C4-2B (cell line): ENCODE measurements around the gene KRT4.

ENCODE experiments used
- ZFX ChIP-seq: fragments of 450-650 bp; IDR thresholded peaks from 2 replicates; pipeline ENCODE4 v1.6.1; 2017
- TF ChIP-seq, protein P1 (sequence below): fragments of 450-650 bp; conservative IDR thresholded peaks from 2 replicates; pipeline ENCODE4 v1.5.1; 2017; ENCODE audit warnings: mild to moderate bottlenecking

DNA sequence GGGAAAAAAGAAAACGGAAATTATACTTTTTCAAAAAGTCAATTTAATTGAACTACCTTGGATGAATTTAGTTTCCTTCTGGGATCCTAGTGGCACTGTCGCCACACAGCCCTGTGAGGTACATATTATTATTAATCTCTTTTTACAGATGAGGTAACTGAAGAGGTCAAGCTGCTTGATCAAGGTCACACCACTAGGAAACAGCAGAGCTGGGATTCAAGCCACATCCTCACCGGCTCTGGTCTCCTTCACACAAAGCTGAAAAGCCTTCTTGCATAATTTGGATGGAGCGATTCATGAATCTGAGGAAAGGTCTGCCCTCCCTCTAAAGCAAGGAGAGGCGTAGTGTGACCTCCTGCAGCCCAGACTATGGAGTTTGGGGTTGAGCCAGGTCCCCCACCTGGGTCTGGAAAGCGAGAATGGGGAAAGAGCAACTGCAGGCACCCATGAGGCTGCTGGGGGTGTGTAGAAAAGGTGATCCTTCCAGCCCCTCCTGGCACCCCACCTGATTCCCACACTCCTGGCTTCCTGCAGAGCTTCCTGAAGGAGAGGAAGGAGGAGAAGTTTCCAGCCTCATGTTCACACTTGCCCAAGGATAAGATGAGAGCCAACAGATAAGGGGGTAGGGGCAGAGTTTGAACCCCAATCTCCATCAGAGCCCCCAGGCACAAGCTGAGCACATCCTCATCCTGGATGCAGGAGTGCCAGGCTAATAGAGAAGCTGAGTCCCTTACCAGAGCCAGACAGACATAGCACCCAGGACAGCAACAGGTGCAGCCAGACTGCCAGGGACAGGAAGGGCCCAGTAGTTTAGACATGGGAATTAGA lies 24.1 kb upstream of the KRT4 start:
- TF ChIP-seq, protein P1, sequence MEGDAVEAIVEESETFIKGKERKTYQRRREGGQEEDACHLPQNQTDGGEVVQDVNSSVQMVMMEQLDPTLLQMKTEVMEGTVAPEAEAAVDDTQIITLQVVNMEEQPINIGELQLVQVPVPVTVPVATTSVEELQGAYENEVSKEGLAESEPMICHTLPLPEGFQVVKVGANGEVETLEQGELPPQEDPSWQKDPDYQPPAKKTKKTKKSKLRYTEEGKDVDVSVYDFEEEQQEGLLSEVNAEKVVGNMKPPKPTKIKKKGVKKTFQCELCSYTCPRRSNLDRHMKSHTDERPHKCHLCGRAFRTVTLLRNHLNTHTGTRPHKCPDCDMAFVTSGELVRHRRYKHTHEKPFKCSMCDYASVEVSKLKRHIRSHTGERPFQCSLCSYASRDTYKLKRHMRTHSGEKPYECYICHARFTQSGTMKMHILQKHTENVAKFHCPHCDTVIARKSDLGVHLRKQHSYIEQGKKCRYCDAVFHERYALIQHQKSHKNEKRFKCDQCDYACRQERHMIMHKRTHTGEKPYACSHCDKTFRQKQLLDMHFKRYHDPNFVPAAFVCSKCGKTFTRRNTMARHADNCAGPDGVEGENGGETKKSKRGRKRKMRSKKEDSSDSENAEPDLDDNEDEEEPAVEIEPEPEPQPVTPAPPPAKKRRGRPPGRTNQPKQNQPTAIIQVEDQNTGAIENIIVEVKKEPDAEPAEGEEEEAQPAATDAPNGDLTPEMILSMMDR = no peak
- TF ChIP-seq ZFX = no peak
